SK-N-SH treated with all-trans-retinoic acid at 6 μM for 48 hours (cell line): ENCODE measurements around the gene ZFHX3.

Experiments used
- ATAC-seq: fragments of 200-7000 bp; cut with Tn5 transposase; 3 replicates; pipeline ENCODE4 v1.9.1; 2020; ENCODE audit warnings: mild to moderate bottlenecking, moderate library complexity
- ARNTL ChIP-seq: fragments of 450-650 bp; formaldehyde crosslinking; IDR thresholded peaks from 2 replicates; pipeline ENCODE4 v1.5.0; 2020; ENCODE audit warnings: low read depth, mild to moderate bottlenecking, moderate library complexity, borderline replicate concordance
- BACH2 ChIP-seq: fragments of 250-450 bp; sonication (Bioruptor Pico); IDR thresholded peaks from 2 replicates; pipeline ENCODE4 v1.9.0; 2021; ENCODE audit warnings: mild to moderate bottlenecking, borderline replicate concordance
- CREB5 ChIP-seq: fragments of 250-450 bp; sonication (Bioruptor Pico); IDR thresholded peaks from 2 replicates; pipeline ENCODE4 v1.5.1; 2020; ENCODE audit warnings: low read depth, mild to moderate bottlenecking, moderate library complexity
- CSDC2 ChIP-seq: fragments of 250-450 bp; sonication (Bioruptor Pico); IDR thresholded peaks from 2 replicates; pipeline ENCODE4 v1.5.0; 2020; ENCODE audit warnings: mild to moderate bottlenecking, moderate library complexity
- CSRNP3 ChIP-seq: fragments of 250-450 bp; sonication (Bioruptor Pico); IDR thresholded peaks from 2 replicates; pipeline ENCODE4 v1.5.1; 2021; ENCODE audit warnings: mild to moderate bottlenecking, moderate library complexity
- ESRRG ChIP-seq: fragments of 250-450 bp; sonication (Bioruptor Pico); IDR thresholded peaks from 2 replicates; pipeline ENCODE4 v1.6.1; 2021; ENCODE audit warnings: mild to moderate bottlenecking
- GLIS3 ChIP-seq: fragments of 250-450 bp; sonication (Bioruptor Pico); IDR thresholded peaks from 2 replicates; pipeline ENCODE4 v1.5.0; 2020; ENCODE audit warnings: mild to moderate bottlenecking, moderate library complexity
- PATZ1 ChIP-seq: fragments of 250-450 bp; sonication (Bioruptor Pico); IDR thresholded peaks from 2 replicates; pipeline ENCODE4 v1.8.0; 2020; ENCODE audit warnings: mild to moderate bottlenecking, moderate library complexity, borderline replicate concordance
- POU6F1 ChIP-seq: fragments of 250-450 bp; sonication (Bioruptor Pico); IDR thresholded peaks from 2 replicates; pipeline ENCODE4 v1.8.0; 2021; ENCODE audit warnings: low read depth, mild to moderate bottlenecking, moderate library complexity, borderline replicate concordance
- PPARA ChIP-seq: fragments of 250-450 bp; sonication (Bioruptor Pico); IDR thresholded peaks from 2 replicates; pipeline ENCODE4 v1.5.0; 2020; ENCODE audit warnings: mild to moderate bottlenecking, borderline replicate concordance
- SNAI2 ChIP-seq: fragments of 250-450 bp; sonication (Bioruptor Pico); IDR thresholded peaks from 2 replicates; pipeline ENCODE4 v1.5.0; 2020; ENCODE audit warnings: mild to moderate bottlenecking, moderate library complexity
- TCF4 ChIP-seq: fragments of 250-450 bp; sonication (Bioruptor Pico); IDR thresholded peaks from 2 replicates; pipeline ENCODE4 v1.8.0; 2021; ENCODE audit warnings: mild to moderate bottlenecking, moderate library complexity, borderline replicate concordance
- TOX ChIP-seq: fragments of 250-450 bp; sonication (Bioruptor Pico); IDR thresholded peaks from 2 replicates; pipeline ENCODE4 v1.8.0; 2021; ENCODE audit warnings: mild to moderate bottlenecking, moderate library complexity, borderline replicate concordance
- TSHZ2 ChIP-seq: fragments of 250-450 bp; sonication (Bioruptor Pico); IDR thresholded peaks from 2 replicates; pipeline ENCODE4 v1.5.0; 2020; ENCODE audit warnings: mild to moderate bottlenecking, moderate library complexity
- ZC3H10 ChIP-seq: fragments of 250-450 bp; sonication (Bioruptor Pico); IDR thresholded peaks from 2 replicates; pipeline ENCODE4 v1.5.1; 2021; ENCODE audit warnings: mild to moderate bottlenecking, moderate library complexity
- ZNF565 ChIP-seq: fragments of 450-650 bp; formaldehyde crosslinking; conservative IDR thresholded peaks from 2 replicates; pipeline ENCODE4 v1.5.0; 2020; ENCODE audit warnings: low read depth, mild to moderate bottlenecking, moderate library complexity
- ZNF70 ChIP-seq: fragments of 450-650 bp; formaldehyde crosslinking; IDR thresholded peaks from 2 replicates; pipeline ENCODE4 v1.5.0; 2020; ENCODE audit warnings: mild to moderate bottlenecking, moderate library complexity

Gene ZFHX3

GRCh38 chr16:72847187-72848027, 200.5 kb downstream of the ZFHX3 start:
- TF ChIP-seq SNAI2 (CRISPR knock-in tag) (no peak), ESRRG (CRISPR knock-in tag) (no peak)
- ATAC-seq: peak; percentile 65

GRCh38 chr16:72846594-72846993, 201.3 kb downstream of the ZFHX3 start:
- ATAC-seq: no peak
- TF ChIP-seq POU6F1 (CRISPR knock-in tag) (no peak), GLIS3 (CRISPR knock-in tag) (no peak)

- no peak for ATAC-seq
- TF ChIP-seq TSHZ2 (CRISPR knock-in tag) (no peak), CSRNP3 (CRISPR knock-in tag) (no peak), BACH2 (CRISPR knock-in tag) (no peak), CREB5 (CRISPR knock-in tag) (no peak), ESRRG (CRISPR knock-in tag) (no peak), TCF4 (CRISPR knock-in tag) (no peak), TOX (CRISPR knock-in tag) (no peak), ZNF565 (CRISPR knock-in tag) (no peak), CSDC2 (CRISPR knock-in tag) (no peak), PATZ1 (no peak), PPARA (CRISPR knock-in tag) (no peak), ZNF70 (CRISPR knock-in tag) (no peak), ARNTL (no peak), ZC3H10 (no peak)
These were observed 202.5 kb downstream of the ZFHX3 start for GRCh38 chr16:72845322-72846020.
